ENCODE data around the gene COG2. TPM values are rescaled to one million over a fixed set of nuclear protein-coding genes. Genes with fewer than 3 reads are reported as not detected.
A peak's percentile ranks its signal among the peaks of the same experiment; 100 is the strongest.

The COG2 gene
- total and polyA plus RNA-seq, 2 of the 13 experiments (the other 11 are each of a cell fraction or from before 2014, with no cell fraction given): 16.8 to 36.3 TPM

- peak; percentile 79 for TF ChIP-seq ETV5 (CRISPR knock-in tag; IDR thresholded peaks at IDR 0.05; ENCODE audit: borderline replicate concordance)
- TF ChIP-seq ATM (IDR thresholded peaks at IDR 0.05; ENCODE audit: borderline replicate concordance): no peak
- TF ChIP-seq, protein P1, sequence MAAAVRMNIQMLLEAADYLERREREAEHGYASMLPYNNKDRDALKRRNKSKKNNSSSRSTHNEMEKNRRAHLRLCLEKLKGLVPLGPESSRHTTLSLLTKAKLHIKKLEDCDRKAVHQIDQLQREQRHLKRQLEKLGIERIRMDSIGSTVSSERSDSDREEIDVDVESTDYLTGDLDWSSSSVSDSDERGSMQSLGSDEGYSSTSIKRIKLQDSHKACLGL (CRISPR knock-in tag; IDR thresholded peaks at IDR 0.05): peak; percentile 98
- peak; percentile 84 for TF ChIP-seq PRDM10 (CRISPR knock-in tag; IDR thresholded peaks at IDR 0.05; ENCODE audit: low read depth)
- peak; percentile 98 for TF ChIP-seq KDM5B (CRISPR knock-in tag; IDR thresholded peaks at IDR 0.05; ENCODE audit: borderline replicate concordance)
- TF ChIP-seq SMAD1 (CRISPR knock-in tag; IDR thresholded peaks at IDR 0.05; ENCODE audit: borderline replicate concordance, low read depth): peak; percentile 77; the same call in 1 of the 2 replicates
- TF ChIP-seq, protein P2, sequence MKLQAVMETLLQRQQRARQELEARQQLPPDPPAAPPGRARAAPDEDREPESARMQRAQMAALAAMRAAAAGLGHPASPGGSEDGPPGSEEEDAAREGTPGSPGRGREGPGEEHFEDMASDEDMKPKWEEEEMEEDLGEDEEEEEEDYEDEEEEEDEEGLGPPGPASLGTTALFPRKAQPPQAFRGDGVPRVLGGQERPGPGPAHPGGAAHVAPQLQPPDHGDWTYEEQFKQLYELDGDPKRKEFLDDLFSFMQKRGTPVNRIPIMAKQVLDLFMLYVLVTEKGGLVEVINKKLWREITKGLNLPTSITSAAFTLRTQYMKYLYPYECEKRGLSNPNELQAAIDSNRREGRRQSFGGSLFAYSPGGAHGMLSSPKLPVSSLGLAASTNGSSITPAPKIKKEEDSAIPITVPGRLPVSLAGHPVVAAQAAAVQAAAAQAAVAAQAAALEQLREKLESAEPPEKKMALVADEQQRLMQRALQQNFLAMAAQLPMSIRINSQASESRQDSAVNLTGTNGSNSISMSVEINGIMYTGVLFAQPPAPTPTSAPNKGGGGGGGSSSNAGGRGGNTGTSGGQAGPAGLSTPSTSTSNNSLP (IDR thresholded peaks at IDR 0.05; ENCODE audit: low read depth, low read length): no peak; the same call in 1 of the 2 replicates
- peak; percentile 27; the same call in 1 of the 2 replicates for TF ChIP-seq SIX4 (CRISPR knock-in tag; IDR thresholded peaks at IDR 0.05)
- no peak for TF ChIP-seq SNAPC2 (CRISPR knock-in tag; IDR thresholded peaks at IDR 0.05)
- TF ChIP-seq PHF21A (CRISPR knock-in tag; IDR thresholded peaks at IDR 0.05): peak; percentile 85
- peak; percentile 93 for TF ChIP-seq PHF8 (CRISPR knock-in tag; IDR thresholded peaks at IDR 0.05)
- TF ChIP-seq ZNF451 (CRISPR knock-in tag; IDR thresholded peaks at IDR 0.05): peak; percentile 94
- TF ChIP-seq, protein P3, sequence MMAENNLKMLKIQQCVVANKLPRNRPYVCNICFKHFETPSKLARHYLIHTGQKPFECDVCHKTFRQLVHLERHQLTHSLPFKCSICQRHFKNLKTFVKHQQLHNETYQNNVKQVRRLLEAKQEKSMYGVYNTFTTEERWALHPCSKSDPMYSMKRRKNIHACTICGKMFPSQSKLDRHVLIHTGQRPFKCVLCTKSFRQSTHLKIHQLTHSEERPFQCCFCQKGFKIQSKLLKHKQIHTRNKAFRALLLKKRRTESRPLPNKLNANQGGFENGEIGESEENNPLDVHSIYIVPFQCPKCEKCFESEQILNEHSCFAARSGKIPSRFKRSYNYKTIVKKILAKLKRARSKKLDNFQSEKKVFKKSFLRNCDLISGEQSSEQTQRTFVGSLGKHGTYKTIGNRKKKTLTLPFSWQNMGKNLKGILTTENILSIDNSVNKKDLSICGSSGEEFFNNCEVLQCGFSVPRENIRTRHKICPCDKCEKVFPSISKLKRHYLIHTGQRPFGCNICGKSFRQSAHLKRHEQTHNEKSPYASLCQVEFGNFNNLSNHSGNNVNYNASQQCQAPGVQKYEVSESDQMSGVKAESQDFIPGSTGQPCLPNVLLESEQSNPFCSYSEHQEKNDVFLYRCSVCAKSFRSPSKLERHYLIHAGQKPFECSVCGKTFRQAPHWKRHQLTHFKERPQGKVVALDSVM (CRISPR knock-in tag; IDR thresholded peaks at IDR 0.05): peak; percentile 59; the same call in 1 of the 2 replicates
- peak; percentile 96 for TF ChIP-seq ZNF687 (CRISPR knock-in tag; IDR thresholded peaks at IDR 0.05)
- no peak for TF ChIP-seq HNRNPUL1 (IDR thresholded peaks at IDR 0.05; ENCODE audit: low read depth, low read length)
- TF ChIP-seq, protein P4, sequence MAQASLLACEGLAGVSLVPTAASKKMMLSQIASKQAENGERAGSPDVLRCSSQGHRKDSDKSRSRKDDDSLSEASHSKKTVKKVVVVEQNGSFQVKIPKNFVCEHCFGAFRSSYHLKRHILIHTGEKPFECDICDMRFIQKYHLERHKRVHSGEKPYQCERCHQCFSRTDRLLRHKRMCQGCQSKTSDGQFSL (CRISPR knock-in tag; IDR thresholded peaks at IDR 0.05): peak; percentile 78; the same call in 1 of the 2 replicates
These were observed at the start of gene COG2 (continued) for GRCh38 chr1:230642263-230642959.
